ENCODE measurements around the gene P4HA2. TPM values are rescaled to one million over a fixed set of nuclear protein-coding genes. Genes with fewer than 3 reads are reported as not detected.

Gene P4HA2
- total and polyA plus RNA-seq, 2 of the 13 experiments (the other 11 are each of a cell fraction or from before 2014, with no cell fraction given) = 37.7 to 126 TPM

DNA sequence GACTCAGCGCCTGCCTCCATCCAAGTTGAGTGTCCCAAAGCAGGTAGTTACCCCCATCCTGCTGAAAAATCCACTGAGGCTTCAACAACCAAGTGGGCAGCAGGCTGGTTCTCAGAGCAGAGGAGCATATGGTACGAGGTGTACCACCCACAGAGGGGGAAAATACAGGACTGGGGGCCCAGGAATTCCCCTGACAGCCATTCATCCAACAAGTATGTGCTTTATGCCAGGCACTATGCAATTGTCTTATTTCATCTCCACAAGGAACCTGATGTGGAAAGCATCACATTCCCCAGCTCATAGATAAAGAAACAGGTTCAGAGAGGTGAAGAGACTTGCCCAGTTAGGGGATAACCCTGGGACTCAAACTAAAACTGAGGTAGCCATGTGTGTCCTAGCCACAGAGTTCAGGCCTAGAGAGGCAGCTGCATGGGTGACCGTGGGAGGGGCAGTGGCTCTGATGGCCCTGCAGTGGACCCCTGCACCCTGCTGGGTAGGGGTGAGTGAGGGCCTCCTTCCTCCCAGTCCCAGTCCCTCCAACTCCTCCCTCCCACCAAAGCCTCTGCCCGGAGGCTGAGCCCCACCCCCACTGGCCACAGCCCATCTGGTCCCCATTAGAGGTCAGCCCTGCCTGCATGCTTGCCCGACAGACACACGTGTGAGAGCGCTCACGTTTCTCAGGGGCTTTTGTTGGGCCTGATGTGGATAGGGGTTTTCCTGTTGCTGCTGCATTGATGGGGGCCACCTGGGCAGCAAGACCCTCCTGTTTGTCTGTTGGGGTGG lies 41.3 kb upstream of the P4HA2 start:
- in situ Hi-C loops (cut with HindIII; ENCODE audit: extremely low pct_ligation_motif_present, low pct_unique_long_range_greater_than_20kb) = no loop called here
- ChIA-PET CTCF (ENCODE audit: low intra/inter-chr PET ratio, low total read pairs) (no interaction called here), POLR2A (interaction anchor here (1.0 to 3.3 kb wide), 3 partner anchors 9 to 41 kb away, joined by 3 to 12 read pairs (median 5); partner anchors contain the start of genes P4HA2 and SLC22A4)
- FAIRE-seq (no peak), DNase-seq (ENCODE audit: low spot score) (no peak), ATAC-seq (no peak; the same call in 2 of the 3 replicates)
- WGBS (ENCODE audit: low lambda C conversion rate) = 41% methylated on average over 4 of the region's 8 CpGs
- Histone ChIP-seq H2AFZ (ENCODE audit: low read length) (no peak overlapping the region), H3K4me1 (ENCODE audit: insufficient read depth, low read length) (peaks cover 65% of the 10 kb centered on the region), H4K20me1 (ENCODE audit: insufficient read depth, low read length) (no peaks in the 10 kb centered on the region), H3K79me2 (ENCODE audit: insufficient read depth, low read length) (no peaks in the 10 kb centered on the region), H3K36me3 (replicated peaks in 1 of 2; ENCODE audit: control insufficient read depth in 1 of 2, insufficient read depth in 2 of 2, low read length in 2 of 2) (no peaks in the 10 kb centered on the region), H3K27ac (ENCODE audit: extremely low read length, insufficient read depth, low read length) (no peak overlapping the region), H3K9me3 (ENCODE audit: low read length) (no peaks in the 10 kb centered on the region), H3K4me3 (replicated peaks in 1 of 3; ENCODE audit: insufficient read depth in 1 of 3, low read depth in 2 of 3, low read length in 3 of 3) (no peak overlapping the region; a peak in 1 of 6 replicates), H3K4me2 (ENCODE audit: low read depth, low read length) (no peak overlapping the region), H3K27me3 (ENCODE audit: control insufficient read depth in 1 of 2, insufficient read depth in 2 of 2, low read length in 2 of 2) (no peaks in the 10 kb centered on the region), H3K9ac (ENCODE audit: insufficient read depth, low read depth, low read length) (no peak overlapping the region)
- intact Hi-C loops (cut with micrococcal nuclease; ENCODE audit: unreplicated experiment) = no loop called here
- no TSS peak for BruUV-seq (replicated peaks)
- TF ChIP-seq TP53 (CRISPR knock-in tag; conservative IDR thresholded peaks at IDR 0.05) (no peak), PCBP2 (optimal IDR thresholded peaks at IDR 0.05; ENCODE audit: low read depth, low read length, poor library complexity, severe bottlenecking) (no peak), ARHGAP35 (CRISPR knock-in tag; IDR thresholded peaks at IDR 0.05; ENCODE audit: borderline replicate concordance) (no peak), AGO1 (IDR thresholded peaks at IDR 0.05; ENCODE audit: low read depth, low read length, poor library complexity, severe bottlenecking) (no peak), ZNF761 (CRISPR knock-in tag; conservative IDR thresholded peaks at IDR 0.05) (no peak), ZBTB38 (CRISPR knock-in tag; IDR thresholded peaks at IDR 0.05) (no peak), NONO (IDR thresholded peaks at IDR 0.05) (no peak), NONO (CRISPR knock-in tag; conservative IDR thresholded peaks at IDR 0.05) (0 out of 2 replicates have a peak, but pooled peaks have one; percentile 11), ZNF263 (CRISPR knock-in tag; IDR thresholded peaks at IDR 0.05) (0 out of 2 replicates have a peak, but pooled peaks have one; percentile 57), FOXC1 (CRISPR knock-in tag; IDR thresholded peaks at IDR 0.05; ENCODE audit: borderline replicate concordance) (no peak), SIN3B (IDR thresholded peaks at IDR 0.05; ENCODE audit: low read length) (no peak)
- TF ChIP-seq, protein P1, sequence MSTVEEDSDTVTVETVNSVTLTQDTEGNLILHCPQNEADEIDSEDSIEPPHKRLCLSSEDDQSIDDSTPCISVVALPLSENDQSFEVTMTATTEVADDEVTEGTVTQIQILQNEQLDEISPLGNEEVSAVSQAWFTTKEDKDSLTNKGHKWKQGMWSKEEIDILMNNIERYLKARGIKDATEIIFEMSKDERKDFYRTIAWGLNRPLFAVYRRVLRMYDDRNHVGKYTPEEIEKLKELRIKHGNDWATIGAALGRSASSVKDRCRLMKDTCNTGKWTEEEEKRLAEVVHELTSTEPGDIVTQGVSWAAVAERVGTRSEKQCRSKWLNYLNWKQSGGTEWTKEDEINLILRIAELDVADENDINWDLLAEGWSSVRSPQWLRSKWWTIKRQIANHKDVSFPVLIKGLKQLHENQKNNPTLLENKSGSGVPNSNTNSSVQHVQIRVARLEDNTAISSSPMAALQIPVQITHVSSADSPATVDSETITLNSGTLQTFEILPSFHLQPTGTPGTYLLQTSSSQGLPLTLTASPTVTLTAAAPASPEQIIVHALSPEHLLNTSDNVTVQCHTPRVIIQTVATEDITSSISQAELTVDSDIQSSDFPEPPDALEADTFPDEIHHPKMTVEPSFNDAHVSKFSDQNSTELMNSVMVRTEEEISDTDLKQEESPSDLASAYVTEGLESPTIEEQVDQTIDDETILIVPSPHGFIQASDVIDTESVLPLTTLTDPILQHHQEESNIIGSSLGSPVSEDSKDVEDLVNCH (CRISPR knock-in tag; IDR thresholded peaks at IDR 0.05) = no peak
- TF ChIP-seq, protein P2, sequence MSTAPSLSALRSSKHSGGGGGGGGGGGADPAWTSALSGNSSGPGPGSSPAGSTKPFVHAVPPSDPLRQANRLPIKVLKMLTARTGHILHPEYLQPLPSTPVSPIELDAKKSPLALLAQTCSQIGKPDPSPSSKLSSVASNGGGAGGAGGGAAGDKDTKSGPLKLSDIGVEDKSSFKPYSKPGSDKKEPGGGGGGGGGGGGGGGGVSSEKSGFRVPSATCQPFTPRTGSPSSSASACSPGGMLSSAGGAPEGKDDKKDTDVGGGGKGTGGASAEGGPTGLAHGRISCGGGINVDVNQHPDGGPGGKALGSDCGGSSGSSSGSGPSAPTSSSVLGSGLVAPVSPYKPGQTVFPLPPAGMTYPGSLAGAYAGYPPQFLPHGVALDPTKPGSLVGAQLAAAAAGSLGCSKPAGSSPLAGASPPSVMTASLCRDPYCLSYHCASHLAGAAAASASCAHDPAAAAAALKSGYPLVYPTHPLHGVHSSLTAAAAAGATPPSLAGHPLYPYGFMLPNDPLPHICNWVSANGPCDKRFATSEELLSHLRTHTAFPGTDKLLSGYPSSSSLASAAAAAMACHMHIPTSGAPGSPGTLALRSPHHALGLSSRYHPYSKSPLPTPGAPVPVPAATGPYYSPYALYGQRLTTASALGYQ (CRISPR knock-in tag; IDR thresholded peaks at IDR 0.05) = no peak
- TF ChIP-seq, protein P3, sequence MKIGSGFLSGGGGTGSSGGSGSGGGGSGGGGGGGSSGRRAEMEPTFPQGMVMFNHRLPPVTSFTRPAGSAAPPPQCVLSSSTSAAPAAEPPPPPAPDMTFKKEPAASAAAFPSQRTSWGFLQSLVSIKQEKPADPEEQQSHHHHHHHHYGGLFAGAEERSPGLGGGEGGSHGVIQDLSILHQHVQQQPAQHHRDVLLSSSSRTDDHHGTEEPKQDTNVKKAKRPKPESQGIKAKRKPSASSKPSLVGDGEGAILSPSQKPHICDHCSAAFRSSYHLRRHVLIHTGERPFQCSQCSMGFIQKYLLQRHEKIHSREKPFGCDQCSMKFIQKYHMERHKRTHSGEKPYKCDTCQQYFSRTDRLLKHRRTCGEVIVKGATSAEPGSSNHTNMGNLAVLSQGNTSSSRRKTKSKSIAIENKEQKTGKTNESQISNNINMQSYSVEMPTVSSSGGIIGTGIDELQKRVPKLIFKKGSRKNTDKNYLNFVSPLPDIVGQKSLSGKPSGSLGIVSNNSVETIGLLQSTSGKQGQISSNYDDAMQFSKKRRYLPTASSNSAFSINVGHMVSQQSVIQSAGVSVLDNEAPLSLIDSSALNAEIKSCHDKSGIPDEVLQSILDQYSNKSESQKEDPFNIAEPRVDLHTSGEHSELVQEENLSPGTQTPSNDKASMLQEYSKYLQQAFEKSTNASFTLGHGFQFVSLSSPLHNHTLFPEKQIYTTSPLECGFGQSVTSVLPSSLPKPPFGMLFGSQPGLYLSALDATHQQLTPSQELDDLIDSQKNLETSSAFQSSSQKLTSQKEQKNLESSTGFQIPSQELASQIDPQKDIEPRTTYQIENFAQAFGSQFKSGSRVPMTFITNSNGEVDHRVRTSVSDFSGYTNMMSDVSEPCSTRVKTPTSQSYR (CRISPR knock-in tag; IDR thresholded peaks at IDR 0.05; ENCODE audit: borderline replicate concordance) = peak; percentile 62; the same call in 1 of the 2 replicates
